Rectal smooth muscle tissue (tissue), 1 donor: Measurements from ENCODE around the gene KSR2.

ENCODE experiments used
- H3K27ac ChIP-seq: one replicate; pipeline ENCODE4 v1.7.0; 2013; ENCODE audit warnings: low read depth, low read length, inconsistent platforms
- H3K27me3 ChIP-seq: one replicate; pipeline ENCODE4 v1.7.0; 2013; ENCODE audit warnings: low read length; ENCODE audit not compliant: control insufficient read depth, insufficient read depth
- H3K36me3 ChIP-seq: one replicate; pipeline ENCODE4 v1.7.0; 2013; ENCODE audit warnings: low read length; ENCODE audit not compliant: control insufficient read depth, insufficient read depth
- H3K4me1 ChIP-seq: one replicate; pipeline ENCODE4 v1.7.0; 2013; ENCODE audit warnings: low read length; ENCODE audit not compliant: control insufficient read depth, insufficient read depth
- H3K4me3 ChIP-seq: one replicate; pipeline ENCODE4 v1.7.0; 2013; ENCODE audit warnings: low read length
- H3K9ac ChIP-seq: one replicate; pipeline ENCODE4 v1.7.0; 2013; ENCODE audit warnings: low read length

Gene KSR2

DNA sequence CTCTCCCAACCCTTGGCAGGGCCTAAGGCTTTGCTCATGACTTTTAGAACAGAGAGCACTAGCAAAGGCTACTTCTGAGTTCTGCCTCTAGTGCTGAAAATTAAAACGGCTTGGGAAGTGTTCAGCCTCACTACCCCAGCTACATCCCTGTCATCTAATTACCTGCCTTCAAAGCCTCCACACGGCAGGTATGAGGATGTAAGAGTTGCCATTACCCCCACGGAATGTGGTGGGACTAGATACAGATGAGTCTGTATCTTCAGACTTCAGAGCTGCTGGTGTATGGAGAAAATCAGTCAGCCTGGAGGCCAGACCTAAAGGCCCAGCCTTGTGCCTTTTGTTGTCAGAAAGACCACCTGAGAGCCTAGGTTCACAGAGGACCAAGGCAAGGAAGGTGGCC, 392.7 kb downstream of the KSR2 start:
- H3K9ac ChIP-seq: no peak overlapping the region
- H3K4me3 ChIP-seq: no peak overlapping the region
- H3K27ac ChIP-seq: no peak overlapping the region
- no peaks in the 10 kb centered on the region for H3K4me1 ChIP-seq
- H3K36me3 ChIP-seq: no peaks in the 10 kb centered on the region
- H3K27me3 ChIP-seq: no peaks in the 10 kb centered on the region

DNA sequence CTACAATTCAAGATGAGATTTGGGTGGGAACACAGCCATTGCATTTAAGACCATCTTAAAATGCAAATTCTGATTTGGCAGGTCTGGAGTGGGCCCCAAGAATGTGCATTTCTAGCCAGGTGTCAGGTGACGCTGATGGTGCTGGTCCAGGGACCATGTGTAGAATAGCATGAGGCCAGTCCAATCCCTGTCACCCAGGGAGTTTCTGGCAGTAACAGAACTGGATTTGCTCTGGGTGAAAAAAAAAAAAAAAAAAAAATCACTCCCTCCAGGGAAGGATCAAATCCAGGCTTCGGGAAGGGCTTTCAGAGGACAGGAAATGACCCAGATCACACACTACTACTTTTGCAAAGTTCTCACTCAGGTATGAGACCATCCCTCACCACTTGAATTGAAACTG, 394.1 kb downstream of the KSR2 start:
- Histone ChIP-seq H3K4me3 (no peak overlapping the region), H3K36me3 (no peaks in the 10 kb centered on the region), H3K27me3 (no peaks in the 10 kb centered on the region), H3K4me1 (no peaks in the 10 kb centered on the region), H3K27ac (no peak overlapping the region), H3K9ac (no peak overlapping the region)

DNA sequence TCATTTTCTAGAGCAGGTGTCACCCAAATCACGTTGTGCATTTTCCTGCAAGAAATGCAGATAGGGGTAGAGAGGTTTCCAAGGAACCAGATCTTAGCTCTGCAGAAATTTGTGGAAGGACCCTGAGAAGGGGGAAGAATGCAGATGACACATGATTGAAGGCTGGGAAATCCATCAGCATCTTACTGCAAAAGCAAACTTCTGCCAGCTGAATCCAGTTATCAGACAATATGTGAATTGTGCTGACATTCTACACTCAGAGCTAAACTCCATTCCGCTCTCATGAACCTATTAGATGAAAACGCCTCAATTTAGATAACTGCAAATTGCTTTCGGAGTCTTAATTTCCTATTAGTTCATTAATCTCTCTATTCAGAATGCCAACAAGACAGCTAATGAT, 396.0 kb downstream of the KSR2 start:
- no peak overlapping the region for H3K9ac ChIP-seq
- H3K4me3 ChIP-seq: no peak overlapping the region
- no peaks in the 10 kb centered on the region for H3K4me1 ChIP-seq
- no peak overlapping the region for H3K27ac ChIP-seq
- H3K27me3 ChIP-seq: no peaks in the 10 kb centered on the region
- no peaks in the 10 kb centered on the region for H3K36me3 ChIP-seq

DNA sequence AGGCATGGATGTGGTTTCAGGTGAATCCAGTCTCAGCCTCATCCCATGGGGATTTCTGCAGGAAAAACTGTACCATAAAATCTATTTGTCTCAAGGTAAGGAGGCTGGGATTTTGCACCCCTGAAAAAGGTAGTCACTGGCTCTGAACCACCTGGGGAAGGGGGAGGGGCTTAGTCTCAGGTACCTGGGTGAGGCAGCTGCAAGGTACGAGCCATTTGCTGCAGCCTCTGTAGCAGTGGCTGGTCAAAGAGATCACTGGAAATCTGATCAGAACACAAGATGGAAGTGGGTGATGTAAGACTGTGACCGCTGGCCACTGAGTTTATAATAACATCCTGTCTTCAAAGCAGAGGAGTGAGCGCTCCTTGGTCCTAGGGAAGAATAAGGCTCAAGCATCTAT, 397.5 kb downstream of the KSR2 start:
- no peak overlapping the region for H3K27ac ChIP-seq
- no peaks in the 10 kb centered on the region for H3K4me1 ChIP-seq
- no peaks in the 10 kb centered on the region for H3K36me3 ChIP-seq
- no peaks in the 10 kb centered on the region for H3K27me3 ChIP-seq
- H3K9ac ChIP-seq: no peak overlapping the region
- H3K4me3 ChIP-seq: no peak overlapping the region

DNA sequence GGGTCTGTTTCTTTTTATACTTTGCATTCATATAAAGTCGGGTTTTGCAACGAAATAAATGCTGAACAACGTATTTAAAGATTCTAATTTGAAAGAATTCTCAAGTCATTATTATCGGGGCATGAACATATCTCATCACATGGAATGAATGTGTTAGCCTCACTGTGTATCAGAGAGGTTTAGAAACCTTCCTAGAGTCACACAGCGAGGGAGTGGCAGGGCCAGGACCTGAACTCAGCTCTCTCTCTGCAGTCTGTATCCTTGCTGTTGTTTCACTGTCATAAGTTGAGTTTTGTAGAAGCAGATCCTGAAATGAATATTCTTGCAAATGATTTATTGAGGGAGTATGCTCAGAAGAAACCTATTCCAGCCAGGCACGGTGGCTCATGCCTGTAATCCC, 398.2 kb downstream of the KSR2 start:
- Histone ChIP-seq H3K4me3 (no peak overlapping the region), H3K27me3 (no peaks in the 10 kb centered on the region), H3K27ac (no peak overlapping the region), H3K36me3 (no peaks in the 10 kb centered on the region), H3K9ac (no peak overlapping the region), H3K4me1 (no peaks in the 10 kb centered on the region)

DNA sequence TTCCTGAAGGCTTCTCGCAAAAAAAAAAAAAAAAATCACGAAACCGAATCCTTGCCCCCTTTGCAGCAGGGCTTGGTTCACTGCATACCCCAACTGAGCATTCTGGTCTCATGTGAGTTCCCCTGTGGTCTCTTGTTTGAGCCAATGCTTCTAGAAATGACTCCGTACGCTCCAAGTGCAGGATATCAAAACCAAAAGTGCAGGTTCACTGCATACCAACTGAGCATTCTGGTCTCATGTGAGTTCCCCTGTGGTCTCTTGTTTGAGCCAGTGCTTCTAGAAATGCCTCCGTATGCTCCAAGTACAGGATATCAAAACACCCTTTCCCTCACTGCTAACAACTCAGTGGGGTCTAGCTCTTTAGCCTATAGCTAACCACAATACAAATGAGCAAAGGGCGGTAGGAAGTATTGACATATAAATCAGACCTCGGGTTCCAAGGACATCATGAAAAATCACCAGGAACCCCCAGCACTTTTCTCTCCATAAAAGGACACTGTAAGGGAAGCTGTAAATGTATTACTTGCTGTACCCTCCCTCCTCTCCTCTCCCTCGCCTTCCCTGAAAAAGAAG, 401.1 kb downstream of the KSR2 start:
- no peaks in the 10 kb centered on the region for H3K36me3 ChIP-seq
- no peaks in the 10 kb centered on the region for H3K4me1 ChIP-seq
- H3K4me3 ChIP-seq: no peak overlapping the region
- no peak overlapping the region for H3K9ac ChIP-seq
- H3K27me3 ChIP-seq: no peaks in the 10 kb centered on the region
- no peak overlapping the region for H3K27ac ChIP-seq

DNA sequence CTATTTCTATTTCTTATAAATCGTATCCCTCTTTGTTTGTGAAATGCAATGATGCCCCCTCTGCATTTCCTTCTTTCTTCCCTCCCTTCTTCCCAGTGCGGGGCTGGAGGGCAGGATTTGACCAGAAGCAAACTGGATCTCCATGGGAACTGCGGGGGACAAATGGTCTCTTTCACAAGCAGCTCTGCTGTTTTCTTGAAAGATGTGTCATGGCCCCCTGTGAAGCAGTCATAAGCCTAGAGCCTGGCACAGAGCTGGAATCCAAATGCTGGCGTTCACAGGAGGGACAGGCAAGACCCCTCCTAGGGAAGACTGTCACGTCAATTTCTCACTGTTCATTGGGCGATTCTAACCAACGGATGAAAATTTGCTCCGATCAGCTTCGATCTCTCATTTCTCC, 403.9 kb downstream of the KSR2 start:
- Histone ChIP-seq H3K36me3 (no peaks in the 10 kb centered on the region), H3K9ac (no peak overlapping the region), H3K27me3 (no peaks in the 10 kb centered on the region), H3K4me3 (no peak overlapping the region), H3K4me1 (no peaks in the 10 kb centered on the region), H3K27ac (no peak overlapping the region)

DNA sequence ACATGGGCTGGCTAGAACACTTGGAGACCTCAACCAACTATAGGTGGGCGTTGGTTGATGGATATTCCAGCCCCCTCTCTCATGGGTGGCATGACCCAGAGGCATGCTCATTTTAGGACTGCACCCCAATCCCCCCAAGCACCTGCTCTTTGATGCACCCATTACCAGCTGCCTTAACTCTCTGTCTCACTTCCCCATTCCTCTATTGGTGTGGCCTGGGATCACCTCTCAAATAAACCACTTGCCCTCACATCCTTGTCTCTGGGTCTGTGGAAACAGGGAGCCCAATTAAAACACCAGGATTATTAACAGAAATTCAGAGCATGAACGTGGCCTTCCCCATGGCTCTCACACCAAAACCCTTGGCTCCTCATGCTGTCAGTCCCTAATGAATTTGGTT, 405.1 kb downstream of the KSR2 start:
- no peaks in the 10 kb centered on the region for H3K4me1 ChIP-seq
- no peak overlapping the region for H3K27ac ChIP-seq
- no peaks in the 10 kb centered on the region for H3K36me3 ChIP-seq
- H3K27me3 ChIP-seq: no peaks in the 10 kb centered on the region
- H3K4me3 ChIP-seq: no peak overlapping the region
- no peak overlapping the region for H3K9ac ChIP-seq

DNA sequence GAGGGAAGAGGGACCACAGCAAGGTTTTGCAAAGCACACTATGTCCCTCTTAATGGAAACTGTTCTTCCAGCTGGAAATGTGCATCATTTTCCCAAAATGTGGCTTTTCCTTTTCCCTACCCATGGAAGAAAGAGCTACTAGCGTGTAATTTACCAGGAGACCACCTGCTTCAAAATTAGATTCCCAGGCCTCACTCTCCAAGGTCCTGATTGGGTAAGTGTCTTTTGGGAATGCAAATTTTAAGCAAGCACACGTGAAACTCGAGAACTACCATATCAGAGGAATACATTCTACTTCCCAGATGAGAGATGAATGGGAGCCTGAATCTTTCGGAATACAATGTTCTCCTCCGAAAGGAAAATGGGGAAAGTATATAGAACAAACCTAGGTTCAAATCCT, 405.8 kb downstream of the KSR2 start:
- Histone ChIP-seq H3K4me3 (no peak overlapping the region), H3K36me3 (no peaks in the 10 kb centered on the region), H3K4me1 (no peaks in the 10 kb centered on the region), H3K27ac (no peak overlapping the region), H3K9ac (no peak overlapping the region), H3K27me3 (no peaks in the 10 kb centered on the region)

DNA sequence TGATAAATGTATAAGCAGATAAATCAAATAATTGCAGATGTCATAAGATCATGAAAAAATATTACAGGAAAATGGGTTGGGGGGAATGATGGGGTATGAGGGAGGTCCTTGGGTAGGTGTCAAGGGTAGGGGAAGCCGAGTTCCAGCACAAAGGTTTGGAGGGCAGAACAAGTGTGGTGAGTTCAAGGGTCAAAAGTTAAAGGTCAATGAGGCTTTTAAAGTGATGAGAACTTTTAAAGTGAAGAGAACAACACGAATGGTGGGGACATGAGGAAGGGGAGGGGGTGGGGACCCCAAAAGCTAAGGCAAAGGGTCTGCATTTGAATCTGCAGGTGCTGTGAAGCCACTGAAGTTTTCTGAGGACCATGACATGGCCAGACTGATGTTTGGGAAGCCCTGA, 406.8 kb downstream of the KSR2 start:
- Histone ChIP-seq H3K9ac (no peak overlapping the region), H3K27ac (no peak overlapping the region), H3K27me3 (no peaks in the 10 kb centered on the region), H3K4me3 (no peak overlapping the region), H3K36me3 (no peaks in the 10 kb centered on the region), H3K4me1 (no peaks in the 10 kb centered on the region)

DNA sequence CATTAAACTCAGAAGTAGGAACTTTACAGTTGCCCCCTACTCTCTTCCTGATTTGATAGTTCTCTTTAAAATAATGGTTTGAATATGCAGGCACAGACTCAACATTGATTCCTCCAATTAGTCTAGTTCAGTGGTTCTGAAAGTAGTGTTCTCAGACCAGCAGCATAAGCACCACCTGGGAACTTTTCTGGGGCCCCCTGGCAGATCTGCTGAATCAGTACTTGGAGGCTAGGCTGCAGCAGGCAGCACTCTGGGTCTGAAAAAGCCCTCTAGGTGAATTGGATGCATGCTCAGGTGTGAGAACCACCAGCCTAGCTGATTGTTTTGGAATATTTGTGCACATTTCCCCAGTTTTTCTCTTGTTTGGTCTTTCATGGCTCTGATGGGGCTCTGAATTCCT, 408.8 kb downstream of the KSR2 start:
- H3K4me3 ChIP-seq: no peak overlapping the region
- no peak overlapping the region for H3K27ac ChIP-seq
- no peaks in the 10 kb centered on the region for H3K27me3 ChIP-seq
- H3K4me1 ChIP-seq: no peaks in the 10 kb centered on the region
- H3K9ac ChIP-seq: no peak overlapping the region
- H3K36me3 ChIP-seq: no peaks in the 10 kb centered on the region

DNA sequence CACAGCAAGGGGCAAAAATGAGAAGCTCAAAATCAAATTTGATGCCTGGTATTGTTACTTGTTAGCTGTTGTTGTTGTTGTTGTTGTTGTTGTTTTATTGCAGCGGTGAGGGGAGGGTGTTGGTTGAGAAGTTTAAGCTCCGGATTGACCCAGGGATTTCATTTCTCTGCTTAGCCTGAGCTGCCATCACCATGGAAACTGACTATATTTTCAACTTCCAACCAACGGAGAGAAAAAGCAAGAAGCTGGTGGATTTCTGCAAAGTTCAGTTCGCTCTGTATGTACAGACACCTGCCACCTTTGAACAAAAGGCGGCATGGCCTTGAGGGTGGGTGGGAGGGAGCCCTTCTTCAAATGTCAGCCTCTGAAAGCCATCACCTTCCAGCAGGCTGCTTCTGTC, 412.9 kb downstream of the KSR2 start:
- Histone ChIP-seq H3K4me3 (no peak overlapping the region), H3K9ac (no peak overlapping the region), H3K36me3 (no peaks in the 10 kb centered on the region), H3K27me3 (no peaks in the 10 kb centered on the region), H3K27ac (no peak overlapping the region), H3K4me1 (no peaks in the 10 kb centered on the region)

DNA sequence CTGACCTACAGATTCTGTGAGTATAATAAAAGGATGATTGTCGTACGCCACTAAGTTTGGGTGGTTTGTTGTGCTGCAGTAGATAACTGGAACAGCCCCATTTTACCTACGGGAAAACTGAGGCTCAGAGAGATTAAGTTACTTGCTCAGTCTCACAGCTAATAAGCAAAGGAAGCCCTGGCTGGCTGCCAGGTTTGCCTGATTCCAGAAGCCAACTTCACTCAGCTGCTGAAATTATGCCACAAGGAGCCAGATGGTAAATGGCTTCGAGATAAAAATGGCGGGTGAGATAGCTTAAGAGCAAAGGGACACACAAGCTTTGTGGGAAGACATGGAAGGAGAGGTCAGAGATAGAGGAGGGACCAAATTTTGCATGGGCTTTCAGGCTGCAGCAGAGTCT, 415.8 kb downstream of the KSR2 start:
- no peak overlapping the region for H3K27ac ChIP-seq

More for the DNA sequence above, 415.8 kb downstream of the KSR2 start:
- H3K27me3 ChIP-seq: no peaks in the 10 kb centered on the region
- no peak overlapping the region for H3K9ac ChIP-seq
- no peaks in the 10 kb centered on the region for H3K36me3 ChIP-seq
- no peaks in the 10 kb centered on the region for H3K4me1 ChIP-seq
- no peak overlapping the region for H3K4me3 ChIP-seq
